Panc1 (cell line): ENCODE results near the gene SH3PXD2A.

Source experiments
- POLR2AphosphoS5 ChIP-seq: IDR thresholded peaks from 2 replicates; pipeline ENCODE4 v1.6.1; 2012; ENCODE audit warnings: mild to moderate bottlenecking, low read depth, low read length, moderate library complexity
- SIN3A ChIP-seq: IDR thresholded peaks from 2 replicates; pipeline ENCODE4 v1.6.1; 2012; ENCODE audit warnings: low read depth, mild to moderate bottlenecking, low read length, moderate library complexity, borderline replicate concordance; ENCODE audit not compliant: insufficient read depth
- TCF7L2 ChIP-seq: IDR thresholded peaks from 2 replicates; pipeline ENCODE4 v1.6.1; 2011; ENCODE audit warnings: mild to moderate bottlenecking, low read depth, low read length, inconsistent platforms
- TF ChIP-seq, protein P1 (sequence below): fragments of 450-650 bp; IDR thresholded peaks from 2 replicates; pipeline ENCODE4 v1.5.1; 2017; ENCODE audit warnings: mild to moderate bottlenecking
- TF ChIP-seq, protein P2 (sequence below), 2 experiments: IDR thresholded peaks; 2 replicates each; pipeline ENCODE4 v1.6.1; 2011 to 2012; ENCODE audit warnings: low read depth in 2 of 2, control low read depth in 1 of 2, low read length in 1 of 2, mild to moderate bottlenecking in 1 of 2, moderate library complexity in 1 of 2; ENCODE audit not compliant: insufficient read depth in 1 of 2

DNA sequence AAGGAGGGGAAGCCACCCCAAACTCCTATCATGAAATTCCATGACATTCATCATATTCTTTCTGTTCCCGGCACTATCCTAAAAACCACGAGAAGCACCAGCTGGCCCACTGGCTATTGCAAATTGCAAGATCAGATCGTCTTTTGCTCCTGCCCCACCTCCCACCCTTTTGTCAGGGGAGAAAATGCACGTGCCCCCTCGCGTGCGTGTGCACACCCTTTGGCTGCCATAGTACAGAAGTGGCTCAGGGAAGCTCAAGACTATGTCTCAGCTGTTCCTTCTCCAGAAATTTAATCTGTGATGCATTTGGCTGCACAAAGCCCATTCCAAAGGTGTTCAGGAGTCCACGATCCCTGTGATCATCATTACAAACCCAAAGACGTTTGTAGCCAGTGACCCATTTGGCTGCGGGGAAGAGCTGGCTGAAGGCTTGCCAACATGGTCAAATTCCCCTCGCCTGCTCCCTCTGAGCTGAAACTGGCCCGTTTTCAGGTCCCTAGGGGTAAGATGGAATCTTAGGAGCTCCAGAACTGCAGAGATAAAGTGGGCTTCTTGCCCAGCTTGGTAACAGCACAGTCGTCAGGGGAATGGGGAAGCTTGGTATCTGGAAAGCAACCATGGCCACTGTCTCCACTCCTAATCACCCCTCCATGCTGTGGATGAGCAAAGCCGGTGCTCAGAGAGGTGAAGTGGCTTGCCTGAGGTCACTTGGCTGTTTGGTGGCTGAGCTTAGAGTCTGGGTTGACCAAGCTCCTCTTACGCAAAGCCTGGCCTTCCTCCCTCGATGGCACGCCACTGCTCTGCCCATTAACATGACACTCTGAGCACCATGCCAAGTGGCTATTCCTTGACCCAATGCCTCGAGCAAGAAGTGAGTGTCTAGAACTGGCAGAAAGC is 206.5 kb downstream of the SH3PXD2A start:
- TF ChIP-seq, protein P1, sequence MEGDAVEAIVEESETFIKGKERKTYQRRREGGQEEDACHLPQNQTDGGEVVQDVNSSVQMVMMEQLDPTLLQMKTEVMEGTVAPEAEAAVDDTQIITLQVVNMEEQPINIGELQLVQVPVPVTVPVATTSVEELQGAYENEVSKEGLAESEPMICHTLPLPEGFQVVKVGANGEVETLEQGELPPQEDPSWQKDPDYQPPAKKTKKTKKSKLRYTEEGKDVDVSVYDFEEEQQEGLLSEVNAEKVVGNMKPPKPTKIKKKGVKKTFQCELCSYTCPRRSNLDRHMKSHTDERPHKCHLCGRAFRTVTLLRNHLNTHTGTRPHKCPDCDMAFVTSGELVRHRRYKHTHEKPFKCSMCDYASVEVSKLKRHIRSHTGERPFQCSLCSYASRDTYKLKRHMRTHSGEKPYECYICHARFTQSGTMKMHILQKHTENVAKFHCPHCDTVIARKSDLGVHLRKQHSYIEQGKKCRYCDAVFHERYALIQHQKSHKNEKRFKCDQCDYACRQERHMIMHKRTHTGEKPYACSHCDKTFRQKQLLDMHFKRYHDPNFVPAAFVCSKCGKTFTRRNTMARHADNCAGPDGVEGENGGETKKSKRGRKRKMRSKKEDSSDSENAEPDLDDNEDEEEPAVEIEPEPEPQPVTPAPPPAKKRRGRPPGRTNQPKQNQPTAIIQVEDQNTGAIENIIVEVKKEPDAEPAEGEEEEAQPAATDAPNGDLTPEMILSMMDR: no peak
- TF ChIP-seq SIN3A: no peak
- TF ChIP-seq, protein P2, sequence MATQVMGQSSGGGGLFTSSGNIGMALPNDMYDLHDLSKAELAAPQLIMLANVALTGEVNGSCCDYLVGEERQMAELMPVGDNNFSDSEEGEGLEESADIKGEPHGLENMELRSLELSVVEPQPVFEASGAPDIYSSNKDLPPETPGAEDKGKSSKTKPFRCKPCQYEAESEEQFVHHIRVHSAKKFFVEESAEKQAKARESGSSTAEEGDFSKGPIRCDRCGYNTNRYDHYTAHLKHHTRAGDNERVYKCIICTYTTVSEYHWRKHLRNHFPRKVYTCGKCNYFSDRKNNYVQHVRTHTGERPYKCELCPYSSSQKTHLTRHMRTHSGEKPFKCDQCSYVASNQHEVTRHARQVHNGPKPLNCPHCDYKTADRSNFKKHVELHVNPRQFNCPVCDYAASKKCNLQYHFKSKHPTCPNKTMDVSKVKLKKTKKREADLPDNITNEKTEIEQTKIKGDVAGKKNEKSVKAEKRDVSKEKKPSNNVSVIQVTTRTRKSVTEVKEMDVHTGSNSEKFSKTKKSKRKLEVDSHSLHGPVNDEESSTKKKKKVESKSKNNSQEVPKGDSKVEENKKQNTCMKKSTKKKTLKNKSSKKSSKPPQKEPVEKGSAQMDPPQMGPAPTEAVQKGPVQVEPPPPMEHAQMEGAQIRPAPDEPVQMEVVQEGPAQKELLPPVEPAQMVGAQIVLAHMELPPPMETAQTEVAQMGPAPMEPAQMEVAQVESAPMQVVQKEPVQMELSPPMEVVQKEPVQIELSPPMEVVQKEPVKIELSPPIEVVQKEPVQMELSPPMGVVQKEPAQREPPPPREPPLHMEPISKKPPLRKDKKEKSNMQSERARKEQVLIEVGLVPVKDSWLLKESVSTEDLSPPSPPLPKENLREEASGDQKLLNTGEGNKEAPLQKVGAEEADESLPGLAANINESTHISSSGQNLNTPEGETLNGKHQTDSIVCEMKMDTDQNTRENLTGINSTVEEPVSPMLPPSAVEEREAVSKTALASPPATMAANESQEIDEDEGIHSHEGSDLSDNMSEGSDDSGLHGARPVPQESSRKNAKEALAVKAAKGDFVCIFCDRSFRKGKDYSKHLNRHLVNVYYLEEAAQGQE (IDR thresholded peaks at IDR 0.05; ENCODE audit: insufficient read depth in 1 of 2, low read depth in 2 of 2, low read length in 1 of 2): no peak
- TF ChIP-seq POLR2AphosphoS5: no peak
- no peak for TF ChIP-seq TCF7L2
